HepG2 (cell line): ENCODE results near the gene GFRA4. TPM values are rescaled to one million over a fixed set of nuclear protein-coding genes. Genes with fewer than 3 reads are reported as not detected.
A peak's percentile ranks its signal among the peaks of the same experiment; 100 is the strongest.

Experiments used
- BCLAF1 ChIP-seq: fragments of 450-650 bp; IDR thresholded peaks from 2 replicates; pipeline ENCODE4 v1.6.1; 2017; ENCODE audit warnings: mild to moderate bottlenecking
- CREBL2 ChIP-seq: sonication (generic); formaldehyde crosslinking; IDR thresholded peaks from 2 replicates; pipeline ENCODE4 v1.8.1; 2023; ENCODE audit warnings: missing genetic modification reagents, mild to moderate bottlenecking, borderline replicate concordance
- FOXA1 ChIP-seq, 2 experiments: fragments of 450-650 bp in 1 of 2; sonication (generic) in 1 of 2; formaldehyde crosslinking in 1 of 2; IDR thresholded peaks; 2 replicates each; pipeline versions ENCODE4 v1.4.0 to v1.6.1; 2016 to 2020; ENCODE audit warnings: missing genetic modification reagents in 1 of 2
- GMEB2 ChIP-seq: IDR thresholded peaks from 2 replicates; pipeline ENCODE4 v1.6.1; 2016; ENCODE audit warnings: missing biosample characterization, missing genetic modification reagents, low read depth
- GTF3A ChIP-seq: sonication (generic); formaldehyde crosslinking; conservative IDR thresholded peaks from 2 replicates; pipeline ENCODE4 v1.4.0; 2020; ENCODE audit warnings: mild to moderate bottlenecking, missing genetic modification reagents
- HMG20A ChIP-seq: IDR thresholded peaks from 2 replicates; pipeline ENCODE4 v1.6.1; 2016; ENCODE audit warnings: borderline replicate concordance
- KAT2B ChIP-seq: fragments of 150-350 bp; IDR thresholded peaks from 2 replicates; pipeline ENCODE4 v1.6.1; 2014; ENCODE audit warnings: low read depth, low read length, borderline replicate concordance
- NFE2 ChIP-seq: sonication (generic); formaldehyde crosslinking; IDR thresholded peaks from 2 replicates; pipeline ENCODE4 v1.4.0; 2020; ENCODE audit warnings: missing genetic modification reagents
- NFKB2 ChIP-seq: sonication (generic); formaldehyde crosslinking; IDR thresholded peaks from 2 replicates; pipeline ENCODE4 v1.4.0; 2020; ENCODE audit warnings: missing genetic modification reagents, borderline replicate concordance
- NFRKB ChIP-seq: fragments of 450-650 bp; IDR thresholded peaks from 2 replicates; pipeline ENCODE4 v1.6.1; 2017
- PLSCR1 ChIP-seq: sonication (generic); formaldehyde crosslinking; IDR thresholded peaks from 2 replicates; pipeline ENCODE4 v1.5.0; 2020; ENCODE audit warnings: missing genetic modification reagents, mild to moderate bottlenecking, borderline replicate concordance
- SOX6 ChIP-seq, 2 experiments: fragments of 450-650 bp in 1 of 2; sonication (generic) in 1 of 2; formaldehyde crosslinking in 1 of 2; IDR thresholded peaks; 2 replicates each; pipeline versions ENCODE4 v1.4.0 to v1.6.1; 2017 to 2020; ENCODE audit warnings: antibody characterized with exemption in 1 of 2, mild to moderate bottlenecking in 1 of 2, missing genetic modification reagents in 1 of 2
- SP5 ChIP-seq: IDR thresholded peaks from 2 replicates; pipeline ENCODE4 v1.6.1; 2016; ENCODE audit warnings: low read depth, borderline replicate concordance
- TEAD3 ChIP-seq: optimal IDR thresholded peaks from 2 replicates; pipeline ENCODE3; 2016; ENCODE audit warnings: borderline replicate concordance
- TOPORS ChIP-seq: sonication (generic); formaldehyde crosslinking; IDR thresholded peaks from 2 replicates; pipeline ENCODE4 v1.8.0; 2023; ENCODE audit warnings: mild to moderate bottlenecking, missing genetic modification reagents
- ZBTB7A ChIP-seq: sonication (generic); formaldehyde crosslinking; IDR thresholded peaks from 2 replicates; pipeline ENCODE4 v1.8.0; 2022; ENCODE audit warnings: mild to moderate bottlenecking, missing genetic modification reagents
- ZC3H13 ChIP-seq: sonication (generic); formaldehyde crosslinking; IDR thresholded peaks from 2 replicates; pipeline ENCODE4 v1.8.1; 2023; ENCODE audit warnings: mild to moderate bottlenecking, missing genetic modification reagents, moderate library complexity
- ZMYM2 ChIP-seq: sonication (generic); formaldehyde crosslinking; IDR thresholded peaks from 2 replicates; pipeline ENCODE4 v1.8.0; 2022; ENCODE audit warnings: mild to moderate bottlenecking, missing genetic modification reagents
- ZNF10 ChIP-seq: sonication (generic); formaldehyde crosslinking; IDR thresholded peaks from 2 replicates; pipeline ENCODE4 v1.4.0; 2020; ENCODE audit warnings: mild to moderate bottlenecking, low read depth, missing genetic modification reagents, borderline replicate concordance
- ZNF570 ChIP-seq: sonication (generic); formaldehyde crosslinking; IDR thresholded peaks from 2 replicates; pipeline ENCODE4 v1.4.0; 2020; ENCODE audit warnings: mild to moderate bottlenecking, missing genetic modification reagents, borderline replicate concordance
- ZNF607 ChIP-seq: sonication (generic); formaldehyde crosslinking; IDR thresholded peaks from 2 replicates; pipeline ENCODE4 v1.5.1; 2020; ENCODE audit warnings: missing genetic modification reagents, mild to moderate bottlenecking, borderline replicate concordance
- ZNF672 ChIP-seq: sonication (generic); formaldehyde crosslinking; IDR thresholded peaks from 2 replicates; pipeline ENCODE4 v1.8.1; 2022; ENCODE audit warnings: missing genetic modification reagents
- ZNF720 ChIP-seq: sonication (generic); formaldehyde crosslinking; IDR thresholded peaks from 2 replicates; pipeline ENCODE4 v1.4.0; 2020; ENCODE audit warnings: missing genetic modification reagents
- polyA plus RNA-seq, 8 experiments: library from polyadenylated mRNA; depleted of rRNA in 3 of 8; stranded (reverse) in 7 of 8; unstranded in 1 of 8; fragments of >200 nt; fragmentation: Illumina TruSeq in 4 of 8; extraction: Trizol in 4 of 8; gene quantifications; 2 replicates each; pipeline versions ENCODE4 v1.2.1 to v1.2.3, GENCODE V29; 2011 to 2016; ENCODE audit warnings: low read depth in 4 of 8, missing spikeins in 1 of 8, mixed read lengths in 1 of 8; ENCODE audit not compliant: insufficient read depth in 1 of 8
- total RNA-seq, 5 experiments: library from RNA; depleted of rRNA; stranded (reverse); fragments of >200 nt; fragmentation: Illumina TruSeq; extraction: Trizol; gene quantifications; 2 replicates each; pipeline ENCODE4 v1.2.3, GENCODE V29; 2016; ENCODE audit warnings: low read depth in 1 of 5

GFRA4 gene
- total and polyA plus RNA-seq, 2 of the 13 experiments (the other 11 are each of a cell fraction or from before 2014, with no cell fraction given): not detected

GRCh38 chr20:3710703-3711483 is 47.7 kb upstream of the GFRA4 start (continued):
- TF ChIP-seq ZC3H13 (CRISPR knock-in tag): no peak
- no peak for TF ChIP-seq ZNF570 (CRISPR knock-in tag)
- no peak for TF ChIP-seq TOPORS (CRISPR knock-in tag)
- TF ChIP-seq NFKB2 (CRISPR knock-in tag): peak; percentile 53; the same call in 1 of the 2 replicates
- no peak for TF ChIP-seq NFRKB
- TF ChIP-seq GMEB2 (CRISPR knock-in tag): no peak
- no peak for TF ChIP-seq CREBL2 (CRISPR knock-in tag)
- no peak for TF ChIP-seq KAT2B
- TF ChIP-seq ZNF720: no peak
- peak; percentile 54; the same call in 1 of the 2 replicates for TF ChIP-seq SP5 (CRISPR knock-in tag)
- TF ChIP-seq ZNF607: no peak
- TF ChIP-seq GTF3A (CRISPR knock-in tag): no peak
- TF ChIP-seq TEAD3 (CRISPR knock-in tag): peak; percentile 37
- TF ChIP-seq PLSCR1: no peak
- no peak for TF ChIP-seq HMG20A (CRISPR knock-in tag)
- TF ChIP-seq ZMYM2 (CRISPR knock-in tag): no peak
- TF ChIP-seq NFE2 (CRISPR knock-in tag): no peak
- no peak for TF ChIP-seq ZBTB7A (CRISPR knock-in tag)
- no peak for TF ChIP-seq BCLAF1
- TF ChIP-seq ZNF10 (CRISPR knock-in tag): no peak
- no peak for TF ChIP-seq ZNF672
- no peak for TF ChIP-seq FOXA1 (IDR thresholded peaks at IDR 0.05)
- no peak for TF ChIP-seq FOXA1 (CRISPR knock-in tag; IDR thresholded peaks at IDR 0.05)
- TF ChIP-seq SOX6 (IDR thresholded peaks at IDR 0.05): no peak
- no peak for TF ChIP-seq SOX6 (CRISPR knock-in tag; IDR thresholded peaks at IDR 0.05)
